ENCODE data around the gene JMJD1C.

GRCh38 chr10:63261496-63261895 is 204.3 kb downstream of the JMJD1C start:
- no peak for TF ChIP-seq CTCF (IDR thresholded peaks at IDR 0.05; ENCODE audit: low read length)
- no peak for TF ChIP-seq EZH2 (optimal IDR thresholded peaks at IDR 0.05; ENCODE audit: low read depth, low read length)

All from MM.1S (cell line).